Adrenal gland (tissue), 12 donors: ENCODE results near the gene DIO2. TPM values are rescaled to one million over a fixed set of nuclear protein-coding genes. Genes with fewer than 3 reads are reported as not detected.

Experiments
- DNase-seq, 7 donors: peaks; one replicate each; pipeline ENCODE4 v3.0.0-alpha.2; 2019 to 2020
- H3K27ac ChIP-seq, 5 donors: fragments of 200-600 bp; sonication (generic) in 4 of 5; 1 replicate in 3 of 5; 2 replicates in 2 of 5; pipeline versions ENCODE4 v1.5.1 to v1.8.0; 2016 to 2020; ENCODE audit warnings: mild to moderate bottlenecking in 1 of 5
- H3K27me3 ChIP-seq: fragments of 200-600 bp; 2 replicates; pipeline ENCODE4 v1.8.0; 2021
- H3K36me3 ChIP-seq, 2 donors: fragments of 200-600 bp; replicated peaks in 1 of 2; 1 replicate in 1 of 2; 2 replicates in 1 of 2; pipeline versions ENCODE4 v1.5.1 to v1.8.0; 2018 to 2022
- H3K4me1 ChIP-seq, 2 donors: fragments of 200-600 bp; replicated peaks in 1 of 2; 1 replicate in 1 of 2; 2 replicates in 1 of 2; pipeline versions ENCODE4 v1.5.1 to v1.8.0; 2018 to 2021
- H3K4me3 ChIP-seq, 4 donors: fragments of 200-600 bp; sonication (generic) in 3 of 4; one replicate each; pipeline ENCODE4 v1.5.1; 2016 to 2018
- H3K9me3 ChIP-seq, 3 donors: fragments of 200-600 bp; sonication (generic) in 1 of 3; replicated peaks in 1 of 3; 1 replicate in 2 of 3; 2 replicates in 1 of 3; pipeline versions ENCODE4 v1.5.1 to v1.8.0; 2016 to 2021
- POLR2A ChIP-seq, 2 donors: fragments of 450-650 bp; IDR thresholded peaks; one replicate each; pipeline ENCODE4 v1.6.1; 2017; ENCODE audit warnings: antibody characterized with exemption in 2 of 2, mild to moderate bottlenecking in 2 of 2, moderate library complexity in 1 of 2
- WGBS, 4 donors: extraction: QIAGEN DNeasy Blood & Tissue Kit in 2 of 4; methylation state at CpG; one replicate each; pipeline versions ENCODE4 v1.1.5 to v1.1.7; 2013 to 2017; 5-methylcytosine and 5-hydroxymethylcytosine counted together
- intact Hi-C, 2 donors: fragments of 100-400 bp; cut with DNase I; formaldehyde crosslinking; loops; one replicate each; pipeline versions ENCODE4 v1.14.1 to v1.15.0; 2022 to 2023
- polyA plus RNA-seq, 3 donors: library from polyadenylated mRNA; stranded (reverse); fragments of 200-250 nt in 2 of 3; fragments of 350-450 nt in 1 of 3; fragmentation: Illumina TruSeq in 1 of 3; extraction: RNeasy Lipid Tissue Mini Kit (QIAGEN cat#74804) in 1 of 3; gene quantifications; one replicate each; pipeline ENCODE4 v1.2.3, GENCODE V29; 2013 to 2014
- total RNA-seq, 9 donors: library from RNA; depleted of rRNA in 4 of 9; stranded (reverse); fragments of >200 nt in 4 of 9; fragments of 120-200 nt in 1 of 9; fragmentation: NEBNext Ultra II Directional in 1 of 9; extraction: Animal tissue kit (Norgen Biotek cat#: 25700) in 1 of 9; gene quantifications; one replicate each; pipeline versions ENCODE4 v1.1.0 to v1.2.4, GENCODE V29; 2013 to 2023
- TF ChIP-seq, protein P1 (sequence below), 6 experiments: fragments of 450-650 bp in 4 of 6; fragments of 200-600 bp in 2 of 6; sonication (generic) in 1 of 6; IDR thresholded peaks; 1 replicate in 5 of 6; 2 replicates in 1 of 6; pipeline versions ENCODE4 v1.5.1 to v1.8.0; 2016 to 2021; ENCODE audit warnings: antibody characterized with exemption in 6 of 6, mild to moderate bottlenecking in 2 of 6, moderate library complexity in 1 of 6
- donor health status: healthy with polysubstance abuse.
- donor health status: Bipolar disorder and iron deficiency.
- donor health status: DM: yes; HTN: yes; CAD: no.
- donor health status: DM: no; HTN: no; CAD: no.
- donor health status: DM: no; HTN: no; CAD: no.
- donor health status: DM: yes; HTN: yes; CAD: no.

Gene DIO2
- total and polyA plus RNA-seq, 12 donors: 0.77 to 98.6 (median 2.9) TPM

DNA sequence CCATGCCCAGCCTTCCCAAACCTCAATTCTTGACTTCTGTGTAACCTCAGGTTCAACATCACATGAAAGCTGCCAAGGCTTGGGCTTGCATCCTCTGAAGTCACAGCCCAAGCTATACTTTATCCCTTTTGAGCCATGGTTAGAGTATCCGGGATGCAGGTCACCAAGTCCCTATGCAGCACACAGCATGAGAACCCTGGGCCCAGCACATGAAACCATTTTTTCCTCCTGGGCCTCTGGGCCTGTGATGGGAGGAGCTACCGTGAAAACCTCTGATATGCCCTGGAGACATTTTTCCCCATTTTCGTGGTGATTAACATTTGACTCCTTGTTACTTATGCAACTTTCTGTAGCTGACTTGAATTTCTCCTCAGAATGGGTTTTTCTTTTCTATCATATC is 25.8 kb upstream of the DIO2 start:
- TF ChIP-seq, protein P1, sequence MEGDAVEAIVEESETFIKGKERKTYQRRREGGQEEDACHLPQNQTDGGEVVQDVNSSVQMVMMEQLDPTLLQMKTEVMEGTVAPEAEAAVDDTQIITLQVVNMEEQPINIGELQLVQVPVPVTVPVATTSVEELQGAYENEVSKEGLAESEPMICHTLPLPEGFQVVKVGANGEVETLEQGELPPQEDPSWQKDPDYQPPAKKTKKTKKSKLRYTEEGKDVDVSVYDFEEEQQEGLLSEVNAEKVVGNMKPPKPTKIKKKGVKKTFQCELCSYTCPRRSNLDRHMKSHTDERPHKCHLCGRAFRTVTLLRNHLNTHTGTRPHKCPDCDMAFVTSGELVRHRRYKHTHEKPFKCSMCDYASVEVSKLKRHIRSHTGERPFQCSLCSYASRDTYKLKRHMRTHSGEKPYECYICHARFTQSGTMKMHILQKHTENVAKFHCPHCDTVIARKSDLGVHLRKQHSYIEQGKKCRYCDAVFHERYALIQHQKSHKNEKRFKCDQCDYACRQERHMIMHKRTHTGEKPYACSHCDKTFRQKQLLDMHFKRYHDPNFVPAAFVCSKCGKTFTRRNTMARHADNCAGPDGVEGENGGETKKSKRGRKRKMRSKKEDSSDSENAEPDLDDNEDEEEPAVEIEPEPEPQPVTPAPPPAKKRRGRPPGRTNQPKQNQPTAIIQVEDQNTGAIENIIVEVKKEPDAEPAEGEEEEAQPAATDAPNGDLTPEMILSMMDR (IDR thresholded peaks at IDR 0.05): no peak
- no peak for TF ChIP-seq POLR2A (IDR thresholded peaks at IDR 0.05)
- Histone ChIP-seq H3K27ac (no peak overlapping the region), H3K27me3 (no peaks in the 10 kb centered on the region), H3K4me1 (no peaks in the 10 kb centered on the region), H3K36me3 (no peaks in the 10 kb centered on the region), H3K9me3 (no peaks in the 10 kb centered on the region), H3K4me3 (no peak overlapping the region)
- intact Hi-C loops: no loop called here
- DNase-seq: no peak
- WGBS, 4 donors: 78 to 87% (median 84%) methylated on average over 3 of the region's 3 CpGs

DNA sequence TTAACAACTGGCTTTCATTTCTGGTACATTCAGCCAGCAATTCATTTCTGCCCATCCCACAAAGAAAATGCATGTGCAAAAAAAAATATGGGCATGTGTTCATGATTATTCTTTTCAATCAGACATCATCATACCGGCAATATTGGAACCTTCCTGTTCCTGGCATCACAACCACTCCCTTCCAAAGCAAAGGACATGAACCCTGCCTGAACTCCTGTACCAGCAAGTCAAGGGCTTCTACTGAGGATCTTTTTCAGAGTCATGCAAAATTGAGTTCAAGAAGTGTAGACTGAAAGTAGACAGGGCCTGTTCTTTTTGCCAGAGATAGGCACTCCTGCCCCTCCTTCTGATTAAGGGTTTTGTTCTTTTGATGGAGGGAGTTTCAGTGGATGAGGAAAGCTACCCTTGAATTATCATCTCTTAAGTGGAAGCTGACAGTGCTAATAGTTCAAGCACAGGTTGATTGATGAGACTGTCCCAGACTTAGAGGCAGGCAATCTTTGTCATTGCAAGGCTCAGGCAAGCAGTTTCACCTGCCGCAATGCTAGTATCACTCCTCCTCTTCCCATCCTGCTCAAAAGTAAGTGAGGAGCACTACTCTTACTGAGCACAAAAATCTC is 22.3 kb upstream of the DIO2 start:
- intact Hi-C loops: no loop called here

DNA sequence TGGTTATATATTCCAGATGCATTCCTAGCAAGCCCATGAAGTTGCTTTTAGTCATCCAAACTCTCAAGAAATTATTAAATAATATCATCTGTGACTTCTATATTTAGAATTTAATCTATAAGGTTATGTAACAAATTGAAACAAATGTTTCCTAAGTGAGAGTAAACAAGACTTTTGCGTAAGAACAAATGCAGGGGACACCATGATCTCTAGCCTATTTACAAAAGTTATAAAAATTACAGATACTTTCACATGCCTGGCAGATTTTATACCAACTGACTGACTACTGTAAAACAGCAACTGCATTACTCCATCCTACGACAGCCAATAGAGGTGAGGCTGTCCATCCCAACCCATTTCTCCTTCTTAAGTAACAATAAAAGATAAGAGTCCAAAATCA is 20.4 kb upstream of the DIO2 start:
- no peak overlapping the region for H3K4me3 ChIP-seq
- intact Hi-C loops: no loop called here
- WGBS, 4 donors: 74 to 86% (median 79%) methylated on average over 2 of the region's 2 CpGs

More for the DNA sequence above, 22.3 kb upstream of the DIO2 start:
- DNase-seq: no peak
- 54 to 91% (median 90%) methylated on average over 2 of the region's 2 CpGs for WGBS, 4 donors
- H3K4me3 ChIP-seq: no peak overlapping the region
- no peaks in the 10 kb centered on the region for H3K9me3 ChIP-seq
- no peaks in the 10 kb centered on the region for H3K36me3 ChIP-seq
- H3K27me3 ChIP-seq: no peaks in the 10 kb centered on the region
- no peaks in the 10 kb centered on the region for H3K4me1 ChIP-seq
- TF ChIP-seq, protein P1 (IDR thresholded peaks at IDR 0.05): no peak
- no peak overlapping the region for H3K27ac ChIP-seq

DNA sequence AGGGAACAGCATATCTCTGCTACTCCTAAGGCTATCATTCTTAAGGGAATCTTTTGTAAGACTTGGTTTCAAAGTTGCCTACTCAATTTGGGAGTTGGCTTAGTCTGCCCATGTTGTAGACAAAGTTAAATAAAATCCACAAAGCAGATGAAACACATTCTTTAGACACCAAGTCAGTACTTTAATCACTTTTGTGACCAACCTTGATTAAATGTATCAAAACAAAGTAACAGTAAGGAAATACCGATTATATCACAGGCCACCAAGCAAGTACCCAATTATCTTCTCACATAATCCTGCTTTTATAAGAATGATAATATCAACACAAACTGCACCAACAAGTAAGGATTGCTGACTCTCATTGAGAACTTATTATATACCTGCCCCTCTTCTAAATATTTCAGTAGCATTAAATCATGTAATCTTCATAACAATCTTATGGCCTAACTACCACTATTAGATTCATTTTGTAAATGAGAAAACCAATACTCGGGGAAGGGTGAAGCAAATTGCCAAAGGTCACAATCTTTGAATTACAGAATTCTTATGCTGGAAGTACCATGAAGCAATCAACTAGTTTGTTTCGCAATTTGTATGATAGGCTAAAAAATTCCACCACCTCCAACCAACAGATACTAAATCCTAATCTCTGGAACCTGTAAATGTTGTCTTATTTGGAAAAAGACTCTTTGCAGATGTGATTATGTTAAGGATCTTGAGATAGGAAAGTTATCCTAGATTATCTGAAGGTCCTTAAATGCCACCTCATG is 12.6 kb upstream of the DIO2 start:
- no peaks in the 10 kb centered on the region for H3K36me3 ChIP-seq
- DNase-seq: no peak
- H3K27ac ChIP-seq: no peak overlapping the region
- no peaks in the 10 kb centered on the region for H3K4me1 ChIP-seq
- intact Hi-C loops: no loop called here
- TF ChIP-seq, protein P1 (IDR thresholded peaks at IDR 0.05): no peak
- TF ChIP-seq POLR2A (IDR thresholded peaks at IDR 0.05): no peak
- no peaks in the 10 kb centered on the region for H3K9me3 ChIP-seq
- no peak overlapping the region for H3K4me3 ChIP-seq
- 85 to 91% (median 88%) methylated on average over 3 of the region's 3 CpGs for WGBS, 4 donors
- H3K27me3 ChIP-seq: no peaks in the 10 kb centered on the region

More for the DNA sequence above, 20.4 kb upstream of the DIO2 start:
- H3K4me1 ChIP-seq: no peaks in the 10 kb centered on the region
- no peaks in the 10 kb centered on the region for H3K9me3 ChIP-seq
- no peak for DNase-seq
- TF ChIP-seq, protein P1 (IDR thresholded peaks at IDR 0.05): no peak
- no peak for TF ChIP-seq POLR2A (IDR thresholded peaks at IDR 0.05)
- no peaks in the 10 kb centered on the region for H3K36me3 ChIP-seq
- no peaks in the 10 kb centered on the region for H3K27me3 ChIP-seq
- no peak overlapping the region for H3K27ac ChIP-seq
